ENCODE measurements around the gene ASB14. TPM values are rescaled to one million over a fixed set of nuclear protein-coding genes. Genes with fewer than 3 reads are reported as not detected.
"Not testable (repeated sequence)": the region's sequence is repeated elsewhere in the genome, so short reads cannot be mapped to it uniquely, and the experiment has no call there.

ASB14 gene
- total RNA-seq (2021) (not detected in 2 replicates), Bru-seq, nascent RNA (not detected), BruChase-seq, experiment 1, labeled RNA remaining after a 2-hour chase (percentile 7 among the genes with signal in this experiment), BruChase-seq, experiment 2, labeled RNA remaining after a 6-hour chase (percentile 6 among the genes with signal in this experiment)
- long read RNA-seq, partial matches to known transcripts = 0 of 2 reads
- long read RNA-seq, other reads (novel, unspliced or antisense) = 2 of 2 reads

DNA sequence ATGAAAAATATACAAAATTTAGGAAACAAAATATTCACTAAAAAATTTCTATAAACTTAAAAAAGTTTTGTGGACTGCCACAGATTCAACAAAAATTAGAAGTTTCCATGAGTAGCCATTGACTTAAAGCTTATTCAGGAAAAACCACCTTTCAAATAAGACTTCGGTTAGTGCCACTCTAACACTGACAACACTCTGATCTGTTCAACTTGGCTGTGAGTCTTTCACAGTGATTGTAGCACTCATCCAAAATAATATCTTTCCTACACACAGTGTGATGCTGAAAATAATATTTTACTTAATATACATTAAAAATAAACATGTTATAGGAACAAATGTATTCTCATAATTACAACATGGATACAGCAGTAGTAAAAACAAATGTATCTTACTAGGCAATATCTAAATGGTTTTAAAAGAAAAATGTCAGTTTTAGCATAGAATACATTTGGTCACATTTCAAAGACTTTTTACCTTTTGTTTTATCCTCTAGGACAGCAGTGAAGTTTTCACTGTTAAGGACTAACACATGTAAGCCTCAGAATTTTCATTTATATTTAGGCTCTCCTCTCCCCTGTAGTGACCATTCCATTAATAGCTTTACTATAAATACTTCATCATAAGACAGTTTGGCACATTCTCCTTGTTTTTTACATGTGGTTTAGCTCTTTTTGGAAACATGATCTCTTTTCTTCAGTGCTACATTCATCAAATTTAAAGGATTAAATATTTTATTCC is at the start of gene ASB14:
Gene ASB14, minus strand, starts transcription at position 527 of the 738 bp plus-strand sequence. CDS start 652 bp downstream, outside the sequence.
- ChIA-PET CTCF (no interaction called here), POLR2A (ENCODE audit: unreplicated experiment) (no interaction called here)
- Histone ChIP-seq H3K4me2 (no peak within 1 kb of the TSS), H3K9me3 (ENCODE audit: insufficient read depth, low read depth) (no peaks in the 10 kb centered on the region), H3K27ac (no peak within 1 kb of the TSS), H2AFZ (no peak within 1 kb of the TSS), H3F3A (ENCODE audit: insufficient read depth, low read depth) (peaks cover 2% of the 10 kb centered on the region; the same call in 1 of the 2 replicates), H3K36me3 (ENCODE audit: low read depth) (no peaks in the 10 kb centered on the region), H3K4me1 (replicated peaks; ENCODE audit: insufficient read depth) (no peaks in the 10 kb centered on the region), H3K4me3 (no peak within 1 kb of the TSS), H4K20me1 (ENCODE audit: insufficient read depth) (no peaks in the 10 kb centered on the region), H3K9me2 (ENCODE audit: insufficient read depth) (no peaks in the 10 kb centered on the region), H3K27me3 (ENCODE audit: insufficient read depth, low read depth) (no peaks in the 10 kb centered on the region), H3K79me2 (ENCODE audit: low read depth) (no peaks in the 10 kb centered on the region)
- no TSS peak for BruUV-seq (replicated peaks)
- no peak for DNase-seq
- TF ChIP-seq, protein P1, sequence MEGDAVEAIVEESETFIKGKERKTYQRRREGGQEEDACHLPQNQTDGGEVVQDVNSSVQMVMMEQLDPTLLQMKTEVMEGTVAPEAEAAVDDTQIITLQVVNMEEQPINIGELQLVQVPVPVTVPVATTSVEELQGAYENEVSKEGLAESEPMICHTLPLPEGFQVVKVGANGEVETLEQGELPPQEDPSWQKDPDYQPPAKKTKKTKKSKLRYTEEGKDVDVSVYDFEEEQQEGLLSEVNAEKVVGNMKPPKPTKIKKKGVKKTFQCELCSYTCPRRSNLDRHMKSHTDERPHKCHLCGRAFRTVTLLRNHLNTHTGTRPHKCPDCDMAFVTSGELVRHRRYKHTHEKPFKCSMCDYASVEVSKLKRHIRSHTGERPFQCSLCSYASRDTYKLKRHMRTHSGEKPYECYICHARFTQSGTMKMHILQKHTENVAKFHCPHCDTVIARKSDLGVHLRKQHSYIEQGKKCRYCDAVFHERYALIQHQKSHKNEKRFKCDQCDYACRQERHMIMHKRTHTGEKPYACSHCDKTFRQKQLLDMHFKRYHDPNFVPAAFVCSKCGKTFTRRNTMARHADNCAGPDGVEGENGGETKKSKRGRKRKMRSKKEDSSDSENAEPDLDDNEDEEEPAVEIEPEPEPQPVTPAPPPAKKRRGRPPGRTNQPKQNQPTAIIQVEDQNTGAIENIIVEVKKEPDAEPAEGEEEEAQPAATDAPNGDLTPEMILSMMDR (conservative IDR thresholded peaks at IDR 0.05) = no peak
- intact Hi-C loops (cut with micrococcal nuclease; ENCODE audit: unreplicated experiment) = no loop called here

DNA sequence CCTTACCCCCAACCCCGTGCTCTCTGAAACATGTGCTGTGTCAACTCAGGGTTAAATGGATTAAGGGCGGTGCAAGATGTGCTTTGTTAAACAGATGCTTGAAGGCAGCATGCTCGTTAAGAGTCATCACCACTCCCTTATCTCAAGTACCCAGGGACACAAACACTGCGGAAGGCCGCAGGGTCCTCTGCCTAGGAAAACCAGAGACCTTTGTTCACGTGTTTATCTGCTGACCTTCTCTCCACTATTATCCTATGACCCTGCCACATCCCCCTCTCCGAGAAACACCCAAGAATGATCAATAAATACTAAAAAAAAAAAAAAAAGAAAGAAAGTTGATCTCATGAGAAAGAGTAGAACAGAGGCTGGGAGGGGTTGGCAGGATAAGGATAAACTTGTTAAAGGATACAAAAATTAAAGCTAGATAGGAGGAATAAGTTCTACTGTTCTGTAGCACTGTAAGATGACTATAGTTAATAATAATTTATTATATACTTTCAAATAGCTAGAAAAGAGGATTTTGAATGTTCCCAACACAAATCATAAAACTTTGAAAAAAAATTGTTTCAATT is 46.7 kb upstream of the ASB14 start:
- H3K4me1 ChIP-seq (replicated peaks; ENCODE audit: insufficient read depth); H3F3A ChIP-seq (ENCODE audit: insufficient read depth, low read depth); POLR2A ChIA-PET (ENCODE audit: unreplicated experiment); H3K79me2 ChIP-seq (ENCODE audit: low read depth); H4K20me1 ChIP-seq (ENCODE audit: insufficient read depth); CTCF ChIA-PET; DNase-seq; H3K27ac ChIP-seq; H3K4me2 ChIP-seq; BruUV-seq (replicated peaks); H3K27me3 ChIP-seq (ENCODE audit: insufficient read depth, low read depth); H3K9me2 ChIP-seq (ENCODE audit: insufficient read depth); H2AFZ ChIP-seq; intact Hi-C loops (cut with micrococcal nuclease; ENCODE audit: unreplicated experiment); H3K9me3 ChIP-seq (ENCODE audit: insufficient read depth, low read depth); H3K4me3 ChIP-seq; H3K36me3 ChIP-seq (ENCODE audit: low read depth): not testable (repeated sequence)

DNA sequence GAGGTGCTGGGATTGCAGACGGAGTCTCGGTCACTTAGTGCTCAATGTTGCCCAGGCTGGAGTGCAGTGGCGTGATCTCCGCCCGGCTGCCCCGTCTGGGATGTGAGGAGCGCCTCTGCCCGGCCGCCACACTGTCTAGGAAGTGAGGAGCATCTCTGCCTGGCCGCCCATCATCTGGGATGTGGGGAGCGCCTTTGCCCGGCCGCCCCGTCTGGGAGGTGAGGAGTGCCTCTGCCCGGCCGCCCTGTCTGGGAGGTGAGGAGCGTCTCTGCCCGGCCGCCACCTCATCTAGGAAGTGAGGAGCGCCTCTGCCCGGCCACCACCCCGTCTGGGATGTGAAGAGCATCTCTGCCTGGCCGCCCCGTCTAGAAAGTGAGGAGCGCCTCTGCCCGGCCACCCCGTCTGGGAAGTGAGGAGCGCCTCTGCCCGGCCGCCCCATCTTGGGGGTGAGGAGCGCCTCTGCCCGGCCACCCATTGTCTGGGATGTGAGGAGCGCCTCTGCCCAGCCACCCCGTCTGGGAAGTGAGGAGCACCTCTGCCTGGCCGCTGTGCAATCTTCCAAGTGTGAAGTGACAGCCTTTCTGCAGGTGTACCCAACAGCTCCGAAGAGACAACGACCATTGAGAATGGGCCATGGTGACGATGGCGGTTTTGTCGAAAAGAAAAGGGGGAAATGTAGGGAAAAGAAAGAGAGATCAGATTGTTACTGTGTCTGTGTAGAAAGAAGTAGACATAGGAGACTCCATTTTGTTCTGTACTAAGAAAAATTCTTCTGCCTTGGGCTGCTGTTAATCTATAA is 46.0 kb upstream of the ASB14 start:
- intact Hi-C loops (cut with micrococcal nuclease; ENCODE audit: unreplicated experiment); H3K36me3 ChIP-seq (ENCODE audit: low read depth); H2AFZ ChIP-seq; H3K79me2 ChIP-seq (ENCODE audit: low read depth); H3K4me1 ChIP-seq (replicated peaks; ENCODE audit: insufficient read depth); BruUV-seq (replicated peaks); POLR2A ChIA-PET (ENCODE audit: unreplicated experiment); H3K4me3 ChIP-seq; H3K9me3 ChIP-seq (ENCODE audit: insufficient read depth, low read depth); H4K20me1 ChIP-seq (ENCODE audit: insufficient read depth); DNase-seq; CTCF ChIA-PET; H3K27me3 ChIP-seq (ENCODE audit: insufficient read depth, low read depth); H3K27ac ChIP-seq; H3K9me2 ChIP-seq (ENCODE audit: insufficient read depth); H3K4me2 ChIP-seq; H3F3A ChIP-seq (ENCODE audit: insufficient read depth, low read depth): not testable (repeated sequence)

DNA sequence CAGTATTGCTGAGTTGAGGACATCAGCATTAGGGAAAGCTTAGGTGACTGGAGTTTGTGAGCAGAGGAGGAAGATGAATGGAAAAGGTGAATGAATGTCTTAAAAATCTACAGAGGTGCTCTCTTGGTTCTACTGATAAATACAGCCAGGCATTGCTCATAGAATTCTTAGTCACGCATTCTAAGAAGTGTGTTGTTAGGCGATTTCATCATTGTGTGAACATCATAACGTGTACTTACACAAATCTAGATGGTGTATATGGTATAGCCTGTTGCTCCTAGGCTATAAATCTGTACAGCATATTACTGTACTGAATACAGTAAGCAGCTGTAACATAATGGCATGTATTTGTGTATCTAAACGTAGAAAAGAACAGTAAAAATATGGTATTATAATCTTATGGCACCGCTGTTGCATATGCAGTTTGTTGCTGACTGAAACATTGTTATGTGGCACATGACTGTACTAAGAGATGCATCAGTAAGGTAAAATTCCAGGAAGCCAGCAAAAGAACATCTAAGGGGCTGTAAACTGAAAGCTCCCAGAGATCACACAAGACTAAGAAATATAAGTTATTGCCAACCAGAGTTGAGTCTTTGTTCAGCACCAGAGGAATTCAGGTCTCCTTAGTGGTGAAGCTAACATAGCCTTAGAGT is 42.9 kb upstream of the ASB14 start:
- Histone ChIP-seq H3K36me3 (ENCODE audit: low read depth) (no peaks in the 10 kb centered on the region), H2AFZ (no peak overlapping the region), H3K79me2 (ENCODE audit: low read depth) (no peaks in the 10 kb centered on the region), H3K4me2 (no peak overlapping the region), H3K9me3 (ENCODE audit: insufficient read depth, low read depth) (no peaks in the 10 kb centered on the region), H3K4me1 (replicated peaks; ENCODE audit: insufficient read depth) (no peaks in the 10 kb centered on the region), H3K4me3 (no peak overlapping the region), H3K27ac (no peak overlapping the region), H3K27me3 (ENCODE audit: insufficient read depth, low read depth) (no peaks in the 10 kb centered on the region), H3K9me2 (ENCODE audit: insufficient read depth) (no peaks in the 10 kb centered on the region), H4K20me1 (ENCODE audit: insufficient read depth) (no peaks in the 10 kb centered on the region), H3F3A (ENCODE audit: insufficient read depth, low read depth) (no peaks in the 10 kb centered on the region)
- no peak for DNase-seq
- ChIA-PET CTCF (no interaction called here), POLR2A (ENCODE audit: unreplicated experiment) (no interaction called here)
- no TSS peak for BruUV-seq (replicated peaks)
- intact Hi-C loops (cut with micrococcal nuclease; ENCODE audit: unreplicated experiment) = no loop called here
- TF ChIP-seq, protein P1 (conservative IDR thresholded peaks at IDR 0.05) = no peak
- no peak for TF ChIP-seq EZH2 (IDR thresholded peaks at IDR 0.05; ENCODE audit: low read depth)
